ENCODE results near the gene FBXL17.
A peak's percentile ranks its signal among the peaks of the same experiment; 100 is the strongest.

Gene FBXL17

GRCh38 chr5:108060340-108060739 lies 321.6 kb downstream of the FBXL17 start:
- no peak overlapping the region for H3K4me3 ChIP-seq (replicated peaks in 1 of 2; ENCODE audit: low read depth in 2 of 2, low read length in 2 of 2)
- DNase-seq (ENCODE audit: low read depth in 2 of 2): no peak
- TF ChIP-seq, protein P1, sequence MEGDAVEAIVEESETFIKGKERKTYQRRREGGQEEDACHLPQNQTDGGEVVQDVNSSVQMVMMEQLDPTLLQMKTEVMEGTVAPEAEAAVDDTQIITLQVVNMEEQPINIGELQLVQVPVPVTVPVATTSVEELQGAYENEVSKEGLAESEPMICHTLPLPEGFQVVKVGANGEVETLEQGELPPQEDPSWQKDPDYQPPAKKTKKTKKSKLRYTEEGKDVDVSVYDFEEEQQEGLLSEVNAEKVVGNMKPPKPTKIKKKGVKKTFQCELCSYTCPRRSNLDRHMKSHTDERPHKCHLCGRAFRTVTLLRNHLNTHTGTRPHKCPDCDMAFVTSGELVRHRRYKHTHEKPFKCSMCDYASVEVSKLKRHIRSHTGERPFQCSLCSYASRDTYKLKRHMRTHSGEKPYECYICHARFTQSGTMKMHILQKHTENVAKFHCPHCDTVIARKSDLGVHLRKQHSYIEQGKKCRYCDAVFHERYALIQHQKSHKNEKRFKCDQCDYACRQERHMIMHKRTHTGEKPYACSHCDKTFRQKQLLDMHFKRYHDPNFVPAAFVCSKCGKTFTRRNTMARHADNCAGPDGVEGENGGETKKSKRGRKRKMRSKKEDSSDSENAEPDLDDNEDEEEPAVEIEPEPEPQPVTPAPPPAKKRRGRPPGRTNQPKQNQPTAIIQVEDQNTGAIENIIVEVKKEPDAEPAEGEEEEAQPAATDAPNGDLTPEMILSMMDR (IDR thresholded peaks at IDR 0.05; ENCODE audit: low read depth, low read length): no peak

DNA sequence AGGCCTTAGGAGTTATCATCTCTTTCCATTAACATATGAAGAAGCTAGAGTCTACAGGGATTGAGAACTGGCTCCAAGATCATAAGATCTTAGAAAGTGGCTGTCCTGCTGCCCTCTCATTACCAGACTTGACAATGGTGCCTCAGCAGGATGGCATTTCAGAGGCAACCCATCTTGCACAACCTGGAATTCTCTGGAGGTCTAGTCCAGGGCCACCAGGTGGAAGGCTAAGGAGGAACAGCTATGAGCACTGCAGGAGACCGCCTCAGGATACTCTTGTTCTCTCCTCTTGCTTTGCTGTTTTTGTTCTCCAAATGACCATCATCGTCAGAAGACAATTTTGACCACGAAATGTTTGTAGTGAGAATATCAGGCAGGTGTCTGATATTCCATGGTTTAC lies 322.6 kb downstream of the FBXL17 start:
- no peak overlapping the region for H3K4me3 ChIP-seq (replicated peaks in 1 of 2; ENCODE audit: low read depth in 2 of 2, low read length in 2 of 2)
- DNase-seq (ENCODE audit: low read depth in 2 of 2): no peak
- TF ChIP-seq, protein P1 (IDR thresholded peaks at IDR 0.05; ENCODE audit: low read depth, low read length): no peak

DNA sequence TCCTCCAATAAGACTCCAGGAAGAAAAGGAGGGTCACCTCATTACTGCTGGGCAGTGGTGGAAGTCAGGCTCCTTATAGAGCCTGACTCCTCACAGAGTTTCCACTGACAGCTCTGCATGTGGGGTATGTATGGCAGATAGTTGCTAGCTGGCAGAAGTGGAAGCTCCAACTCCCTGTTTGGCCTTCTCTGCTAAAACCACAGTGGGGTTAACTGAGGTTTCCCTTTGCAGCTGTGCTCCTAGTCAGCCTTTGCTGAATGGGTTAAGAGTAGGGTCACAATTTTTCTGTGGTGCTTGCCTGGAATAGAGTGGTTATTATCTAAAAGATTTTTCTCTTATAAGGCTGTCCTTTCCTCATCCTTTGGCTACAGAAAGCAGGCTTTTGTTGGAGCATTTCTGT lies 327.5 kb downstream of the FBXL17 start:
- no peak for DNase-seq (ENCODE audit: low read depth in 2 of 2)
- no peak overlapping the region for H3K4me3 ChIP-seq (replicated peaks in 1 of 2; ENCODE audit: low read depth in 2 of 2, low read length in 2 of 2)
- TF ChIP-seq, protein P1 (IDR thresholded peaks at IDR 0.05; ENCODE audit: low read depth, low read length): no peak

DNA sequence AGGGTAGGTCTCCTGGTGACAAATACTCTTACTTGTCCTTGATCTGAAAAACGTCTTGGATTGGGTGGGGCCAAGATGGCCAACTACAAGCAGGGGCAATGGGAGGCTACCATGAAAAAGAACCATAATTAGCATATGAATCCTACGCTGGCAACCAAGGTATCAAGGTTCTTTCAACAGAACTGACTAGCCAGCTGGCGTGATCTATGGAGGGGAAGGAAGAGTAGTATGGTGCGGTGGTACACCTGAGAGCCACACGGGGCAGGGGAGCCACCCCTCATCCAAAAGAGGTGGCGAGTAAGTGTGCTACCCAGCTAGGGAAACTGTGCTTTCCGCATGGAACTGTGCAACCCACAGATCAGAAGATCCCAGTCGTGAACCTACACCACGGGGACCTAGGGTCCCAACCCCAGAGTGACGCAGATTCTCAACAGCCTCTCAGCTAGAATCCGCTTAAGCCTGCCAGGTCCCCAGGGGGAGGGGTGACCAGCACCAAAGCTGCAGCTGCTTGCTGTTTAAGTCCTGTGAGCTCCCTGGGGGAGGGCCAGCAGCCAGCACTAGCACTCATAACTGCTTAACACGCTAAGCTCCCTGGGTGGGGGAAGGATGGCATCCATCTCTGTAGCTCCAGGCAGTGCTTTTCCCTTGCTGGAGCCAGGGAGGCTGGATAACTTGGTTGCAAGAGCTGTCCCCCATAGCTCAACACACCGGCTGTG lies 334.8 kb downstream of the FBXL17 start:
- DNase-seq (ENCODE audit: low read depth in 2 of 2): no peak

DNA sequence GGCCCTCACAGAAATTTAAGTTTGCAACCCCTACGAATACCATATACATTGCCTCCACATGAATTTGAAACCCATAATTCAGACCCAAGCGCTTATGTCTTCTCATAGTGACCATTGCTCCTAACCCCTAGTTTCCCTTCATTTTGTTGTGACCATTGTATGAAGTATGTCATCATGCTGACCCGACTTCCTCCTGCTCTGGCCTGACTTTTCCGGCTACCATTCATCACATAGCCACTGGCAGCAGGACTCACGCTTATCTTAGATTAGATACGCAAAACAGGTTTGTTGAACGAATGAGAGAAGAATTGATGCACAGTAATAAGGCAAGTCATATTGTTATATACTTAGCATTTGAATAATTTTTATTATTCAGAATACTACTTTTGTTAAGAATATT lies 345.4 kb downstream of the FBXL17 start:
- no peak for DNase-seq (ENCODE audit: low read depth in 2 of 2)
- H3K4me3 ChIP-seq (replicated peaks in 1 of 2; ENCODE audit: low read depth in 2 of 2, low read length in 2 of 2): no peak overlapping the region
- TF ChIP-seq, protein P1 (IDR thresholded peaks at IDR 0.05; ENCODE audit: low read depth, low read length): no peak

More for the DNA sequence above, 334.8 kb downstream of the FBXL17 start:
- no peak overlapping the region for H3K4me3 ChIP-seq (replicated peaks in 1 of 2; ENCODE audit: low read depth in 2 of 2, low read length in 2 of 2)
- TF ChIP-seq, protein P1 (IDR thresholded peaks at IDR 0.05; ENCODE audit: low read depth, low read length): no peak

GRCh38 chr5:108028883-108029282 lies 353.0 kb downstream of the FBXL17 start:
- TF ChIP-seq, protein P1 (IDR thresholded peaks at IDR 0.05; ENCODE audit: low read depth, low read length): no peak
- no peak overlapping the region for H3K4me3 ChIP-seq (replicated peaks in 1 of 2; ENCODE audit: low read depth in 2 of 2, low read length in 2 of 2)
- no peak for DNase-seq (ENCODE audit: low read depth in 2 of 2)

DNA sequence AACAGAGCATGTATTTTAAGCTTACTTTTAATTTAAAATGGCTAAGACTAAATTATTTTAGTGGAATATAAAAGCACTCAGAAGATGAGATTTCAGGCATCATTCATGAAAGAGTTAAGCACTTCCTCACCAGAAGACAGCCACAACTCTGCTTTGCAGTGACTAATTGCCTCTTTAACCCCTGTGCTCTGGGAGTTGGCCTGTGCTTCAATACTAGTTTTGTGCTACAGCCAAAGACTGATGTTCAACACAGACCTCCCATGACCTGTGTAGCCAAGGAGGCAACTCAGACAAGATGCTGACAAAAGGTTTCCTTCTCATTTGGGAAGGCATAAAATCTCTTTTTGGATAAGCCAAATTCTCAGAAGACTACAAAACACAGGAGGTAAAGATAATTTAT lies 353.5 kb downstream of the FBXL17 start:
- peak; percentile 5 to 47 for DNase-seq (ENCODE audit: low read depth in 2 of 2)
- no peak overlapping the region for H3K4me3 ChIP-seq (replicated peaks in 1 of 2; ENCODE audit: low read depth in 2 of 2, low read length in 2 of 2)
- TF ChIP-seq, protein P1 (IDR thresholded peaks at IDR 0.05; ENCODE audit: low read depth, low read length): no peak

All from cardiac fibroblast (primary cell).